Measurements from ENCODE around the gene DPP10.

The DPP10 gene

DNA sequence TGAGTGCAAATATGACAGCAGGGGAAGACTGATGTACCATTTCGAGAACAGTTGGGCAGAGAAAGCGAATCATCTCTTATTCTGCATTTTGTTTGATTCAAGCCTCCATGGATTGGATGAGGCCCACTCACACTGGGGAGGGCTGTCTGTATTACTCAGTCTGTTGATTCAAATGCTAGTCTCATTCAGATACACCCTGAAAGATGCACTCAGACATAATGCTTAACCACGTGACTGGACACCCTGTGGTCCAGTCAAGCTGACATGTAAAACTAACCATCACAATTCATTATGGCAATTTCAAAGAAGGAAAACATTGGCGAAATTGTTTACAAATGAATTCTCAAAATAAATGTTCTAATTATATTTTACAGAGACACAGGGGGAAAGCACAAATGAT is 1210.2 kb downstream of the DPP10 start:
- no peak overlapping the region for H3K27ac ChIP-seq
- TF ChIP-seq, protein P1, sequence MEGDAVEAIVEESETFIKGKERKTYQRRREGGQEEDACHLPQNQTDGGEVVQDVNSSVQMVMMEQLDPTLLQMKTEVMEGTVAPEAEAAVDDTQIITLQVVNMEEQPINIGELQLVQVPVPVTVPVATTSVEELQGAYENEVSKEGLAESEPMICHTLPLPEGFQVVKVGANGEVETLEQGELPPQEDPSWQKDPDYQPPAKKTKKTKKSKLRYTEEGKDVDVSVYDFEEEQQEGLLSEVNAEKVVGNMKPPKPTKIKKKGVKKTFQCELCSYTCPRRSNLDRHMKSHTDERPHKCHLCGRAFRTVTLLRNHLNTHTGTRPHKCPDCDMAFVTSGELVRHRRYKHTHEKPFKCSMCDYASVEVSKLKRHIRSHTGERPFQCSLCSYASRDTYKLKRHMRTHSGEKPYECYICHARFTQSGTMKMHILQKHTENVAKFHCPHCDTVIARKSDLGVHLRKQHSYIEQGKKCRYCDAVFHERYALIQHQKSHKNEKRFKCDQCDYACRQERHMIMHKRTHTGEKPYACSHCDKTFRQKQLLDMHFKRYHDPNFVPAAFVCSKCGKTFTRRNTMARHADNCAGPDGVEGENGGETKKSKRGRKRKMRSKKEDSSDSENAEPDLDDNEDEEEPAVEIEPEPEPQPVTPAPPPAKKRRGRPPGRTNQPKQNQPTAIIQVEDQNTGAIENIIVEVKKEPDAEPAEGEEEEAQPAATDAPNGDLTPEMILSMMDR (conservative IDR thresholded peaks at IDR 0.05), result no peak

DNA sequence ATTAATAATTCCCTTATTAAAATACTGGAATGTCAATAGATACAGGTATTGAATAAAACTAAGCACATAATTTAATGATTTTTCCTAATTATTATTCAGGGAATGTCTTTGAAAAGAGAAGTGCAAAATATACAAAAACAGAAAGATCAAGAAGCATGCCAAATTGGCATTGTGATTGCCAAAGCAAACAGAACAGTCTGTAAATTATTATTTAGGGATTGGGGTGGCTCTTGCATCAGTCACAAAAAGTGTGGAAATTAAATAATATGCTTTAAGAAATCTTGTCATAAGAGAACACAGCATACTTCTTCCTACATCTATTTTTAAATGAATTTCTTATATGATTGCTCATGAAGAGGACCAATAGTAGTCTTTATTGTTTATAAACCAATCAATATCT is 1211.9 kb downstream of the DPP10 start:
- TF ChIP-seq, protein P1 (conservative IDR thresholded peaks at IDR 0.05), result no peak

DNA sequence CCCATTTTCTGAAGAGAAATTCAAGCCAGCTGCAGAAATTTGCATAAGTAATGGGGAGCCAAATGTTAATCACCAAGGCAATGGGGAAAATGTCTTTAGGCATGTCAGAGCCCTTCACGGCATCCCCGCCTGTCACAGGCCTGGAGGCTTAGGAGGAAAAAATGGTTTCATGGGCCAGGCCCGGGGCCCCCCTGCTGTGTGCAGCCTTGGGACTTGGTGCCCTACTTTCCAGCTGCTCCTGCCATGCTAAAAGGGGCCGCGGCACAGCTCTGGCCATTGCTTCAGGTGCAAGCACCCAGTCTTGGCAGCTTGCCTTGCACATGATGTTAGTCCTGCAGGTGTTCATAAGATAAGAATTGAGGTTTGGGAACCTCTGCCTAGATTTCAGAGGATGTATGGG is 1235.7 kb downstream of the DPP10 start:
- TF ChIP-seq, protein P1 (conservative IDR thresholded peaks at IDR 0.05), result no peak
- no peak overlapping the region for H3K27ac ChIP-seq

More for the DNA sequence above, 1211.9 kb downstream of the DPP10 start:
- no peak overlapping the region for H3K27ac ChIP-seq

DNA sequence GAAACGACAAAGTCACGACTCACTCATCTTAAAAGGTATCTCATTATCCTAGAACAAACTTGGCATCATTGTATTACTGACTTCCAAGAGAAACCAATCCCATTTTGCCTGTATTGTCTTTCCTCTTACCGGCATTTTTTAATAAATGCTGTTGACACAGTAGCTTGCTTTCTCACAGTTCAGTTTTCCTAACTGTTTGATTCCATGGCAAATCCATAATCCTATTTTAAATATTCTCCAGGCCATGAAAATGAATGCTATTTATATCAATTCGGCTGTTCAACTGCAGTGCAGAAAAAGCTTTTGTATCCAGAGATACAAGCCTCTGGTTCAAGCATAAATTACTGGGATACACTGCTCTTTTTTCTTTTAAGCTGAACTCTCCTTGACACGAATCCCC is 1241.9 kb downstream of the DPP10 start:
- TF ChIP-seq, protein P1 (conservative IDR thresholded peaks at IDR 0.05), result no peak

DNA sequence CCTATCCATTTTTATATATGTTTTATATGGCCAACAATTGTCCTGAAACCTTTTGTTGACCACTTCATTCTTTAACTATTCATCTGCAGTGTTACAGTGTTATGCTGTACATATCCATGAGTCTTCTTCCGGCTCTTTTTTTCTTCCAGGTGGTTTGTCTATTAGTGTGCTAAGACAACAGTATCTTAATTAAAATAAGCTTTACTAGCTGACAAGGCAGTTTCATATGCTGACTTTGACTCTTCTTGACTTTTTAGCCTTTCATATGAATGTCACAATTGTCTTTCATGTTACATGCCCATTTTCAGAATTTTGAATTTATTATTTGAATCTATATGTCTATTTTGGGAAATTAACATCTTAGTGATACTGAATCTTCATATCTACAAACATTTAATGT is 1249.0 kb downstream of the DPP10 start:
- no peak overlapping the region for H3K27ac ChIP-seq
- TF ChIP-seq, protein P1 (conservative IDR thresholded peaks at IDR 0.05), result no peak

More for the DNA sequence above, 1241.9 kb downstream of the DPP10 start:
- H3K27ac ChIP-seq, result no peak overlapping the region

DNA sequence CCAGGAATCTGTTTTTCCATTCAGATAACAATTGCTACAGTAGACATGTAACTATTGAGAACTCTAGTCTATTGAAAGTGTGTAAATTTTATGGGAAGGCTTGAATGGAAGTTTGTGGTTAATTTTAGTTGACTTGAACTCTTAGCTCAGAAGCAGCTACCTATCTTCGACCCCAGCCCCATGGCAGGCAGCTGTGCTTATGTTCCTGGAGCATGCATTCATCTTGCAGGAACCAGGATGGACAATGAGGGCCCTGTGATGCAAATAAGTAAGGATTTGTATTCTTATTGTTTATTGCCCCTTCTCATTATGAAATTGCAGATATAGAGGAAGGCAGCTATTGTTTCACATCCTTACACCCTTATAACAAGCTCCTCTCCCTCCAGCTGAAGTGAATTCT is 1252.2 kb downstream of the DPP10 start:
- no peak overlapping the region for H3K27ac ChIP-seq

DNA sequence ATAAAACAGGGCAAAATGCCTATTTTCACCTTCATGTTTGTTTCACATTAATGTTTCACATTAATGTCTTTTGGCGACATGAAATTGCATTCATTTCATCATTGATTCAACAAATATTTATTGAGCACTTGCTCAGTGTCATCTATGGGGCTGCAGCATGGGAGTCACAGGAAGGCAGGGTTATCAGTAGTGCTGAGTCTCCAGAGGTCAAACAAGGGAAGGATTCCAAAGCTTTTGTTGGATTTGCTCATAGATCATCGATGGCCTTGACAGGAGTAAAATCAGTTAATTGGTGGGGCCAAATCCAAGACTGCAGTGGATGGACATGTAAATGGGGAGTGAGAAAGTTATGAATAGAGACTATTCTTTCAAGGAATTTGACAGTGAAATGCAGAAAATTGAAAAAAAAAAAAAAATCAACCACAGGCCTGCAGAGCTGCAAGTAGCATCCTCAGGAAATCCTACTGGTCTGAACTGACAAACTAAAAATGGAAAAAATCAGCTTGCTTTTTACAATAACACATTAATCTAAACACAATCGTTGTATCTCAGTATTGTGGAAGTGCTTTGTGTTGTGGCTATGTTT is 1290.8 kb downstream of the DPP10 start:
- no peak overlapping the region for H3K27ac ChIP-seq
- TF ChIP-seq, protein P1 (conservative IDR thresholded peaks at IDR 0.05), result no peak

More for the DNA sequence above, 1252.2 kb downstream of the DPP10 start:
- TF ChIP-seq, protein P1 (conservative IDR thresholded peaks at IDR 0.05), result no peak
